MG63 (cell line): ENCODE data around the gene AURKAIP1. TPM values are rescaled to one million over a fixed set of nuclear protein-coding genes. Genes with fewer than 3 reads are reported as not detected.

Source experiments
- DNase-seq: peaks from one replicate; pipeline ENCODE4 v3.0.0-alpha.2; 2020
- H3K27me3 ChIP-seq: fragments of 250-450 bp; sonication (Bioruptor Pico); 2 replicates; pipeline ENCODE4 v1.5.1; 2020; ENCODE audit warnings: mild to moderate bottlenecking, moderate library complexity
- H3K36me3 ChIP-seq: fragments of 250-450 bp; sonication (Bioruptor Pico); 2 replicates; pipeline ENCODE4 v1.5.1; 2020; ENCODE audit warnings: mild to moderate bottlenecking, moderate library complexity
- H3K4me3 ChIP-seq: fragments of 250-450 bp; sonication (Bioruptor Pico); 2 replicates; pipeline ENCODE4 v1.5.1; 2020; ENCODE audit warnings: mild to moderate bottlenecking, moderate library complexity
- H3K9me3 ChIP-seq: fragments of 250-450 bp; sonication (Bioruptor Pico); 2 replicates; pipeline ENCODE4 v1.5.1; 2020; ENCODE audit warnings: mild to moderate bottlenecking, moderate library complexity
- total RNA-seq: library from RNA; depleted of rRNA; stranded (reverse); fragments of >200 nt; shearing (Covaris generic); gene quantifications from 2 replicates; pipeline ENCODE4 v1.2.3, GENCODE V29; 2014; ENCODE audit warnings: low replicate concordance

The AURKAIP1 gene
- total RNA-seq, 1 experiment from 2014 or later = 226 TPM

- Histone ChIP-seq H3K27me3 (no peaks in the 10 kb centered on the region), H3K4me3 (no peak overlapping the region), H3K36me3 (peaks cover 23% of the 10 kb centered on the region), H3K9me3 (no peaks in the 10 kb centered on the region)
- no peak for DNase-seq
These were observed 38.6 kb downstream of the AURKAIP1 start for GRCh38 chr1:1336446-1336845.

- DNase-seq = no peak
- no peak overlapping the region for H3K4me3 ChIP-seq
- H3K9me3 ChIP-seq = no peaks in the 10 kb centered on the region
- no peaks in the 10 kb centered on the region for H3K27me3 ChIP-seq
- H3K36me3 ChIP-seq = peaks cover 17% of the 10 kb centered on the region
These were observed 39.2 kb downstream of the AURKAIP1 start for GRCh38 chr1:1335792-1336248.

- DNase-seq = no peak
- Histone ChIP-seq H3K27me3 (no peaks in the 10 kb centered on the region), H3K36me3 (peaks cover 13% of the 10 kb centered on the region), H3K4me3 (no peak overlapping the region), H3K9me3 (no peaks in the 10 kb centered on the region)
These were observed 39.7 kb downstream of the AURKAIP1 start for GRCh38 chr1:1335283-1335682.

DNA sequence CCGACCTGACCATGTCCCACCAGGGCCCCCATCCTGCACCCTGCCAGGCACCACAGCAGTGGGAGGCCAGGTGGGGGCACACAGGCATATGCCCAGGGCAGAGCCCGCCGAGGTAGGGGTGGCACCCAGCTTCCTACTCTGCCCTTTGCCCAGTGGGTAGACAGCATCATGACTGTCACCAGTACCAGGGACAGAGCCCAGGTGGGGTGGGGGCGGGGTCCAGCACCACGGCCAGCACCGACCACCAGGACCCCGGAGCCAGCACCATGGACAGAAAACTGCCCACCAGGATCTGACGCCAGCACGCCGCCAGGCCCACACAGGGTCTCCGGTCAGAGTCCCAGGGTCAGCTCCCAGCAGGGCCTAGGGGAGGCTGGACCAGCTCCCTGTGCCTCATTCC is 40.2 kb downstream of the AURKAIP1 start:
- H3K9me3 ChIP-seq = no peaks in the 10 kb centered on the region
- no peak overlapping the region for H3K4me3 ChIP-seq
- H3K36me3 ChIP-seq = peaks cover 12% of the 10 kb centered on the region
- no peaks in the 10 kb centered on the region for H3K27me3 ChIP-seq
- DNase-seq = no peak

DNA sequence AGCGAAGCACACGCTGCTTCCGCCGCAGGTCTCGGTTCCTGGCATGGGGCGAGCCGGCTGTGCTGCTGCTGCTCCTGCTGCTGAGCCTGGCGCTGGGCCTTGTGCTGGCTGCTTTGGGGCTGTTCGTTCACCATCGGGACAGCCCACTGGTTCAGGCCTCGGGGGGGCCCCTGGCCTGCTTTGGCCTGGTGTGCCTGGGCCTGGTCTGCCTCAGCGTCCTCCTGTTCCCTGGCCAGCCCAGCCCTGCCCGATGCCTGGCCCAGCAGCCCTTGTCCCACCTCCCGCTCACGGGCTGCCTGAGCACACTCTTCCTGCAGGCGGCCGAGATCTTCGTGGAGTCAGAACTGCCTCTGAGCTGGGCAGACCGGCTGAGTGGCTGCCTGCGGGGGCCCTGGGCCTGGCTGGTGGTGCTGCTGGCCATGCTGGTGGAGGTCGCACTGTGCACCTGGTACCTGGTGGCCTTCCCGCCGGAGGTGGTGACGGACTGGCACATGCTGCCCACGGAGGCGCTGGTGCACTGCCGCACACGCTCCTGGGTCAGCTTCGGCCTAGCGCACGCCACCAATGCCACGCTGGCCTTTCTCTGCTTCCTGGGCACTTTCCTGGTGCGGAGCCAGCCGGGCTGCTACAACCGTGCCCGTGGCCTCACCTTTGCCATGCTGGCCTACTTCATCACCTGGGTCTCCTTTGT is 41.3 kb downstream of the AURKAIP1 start:
- Histone ChIP-seq H3K4me3 (no peak overlapping the region), H3K27me3 (no peaks in the 10 kb centered on the region), H3K36me3 (peaks cover 9% of the 10 kb centered on the region), H3K9me3 (no peaks in the 10 kb centered on the region)
- no peak for DNase-seq

DNA sequence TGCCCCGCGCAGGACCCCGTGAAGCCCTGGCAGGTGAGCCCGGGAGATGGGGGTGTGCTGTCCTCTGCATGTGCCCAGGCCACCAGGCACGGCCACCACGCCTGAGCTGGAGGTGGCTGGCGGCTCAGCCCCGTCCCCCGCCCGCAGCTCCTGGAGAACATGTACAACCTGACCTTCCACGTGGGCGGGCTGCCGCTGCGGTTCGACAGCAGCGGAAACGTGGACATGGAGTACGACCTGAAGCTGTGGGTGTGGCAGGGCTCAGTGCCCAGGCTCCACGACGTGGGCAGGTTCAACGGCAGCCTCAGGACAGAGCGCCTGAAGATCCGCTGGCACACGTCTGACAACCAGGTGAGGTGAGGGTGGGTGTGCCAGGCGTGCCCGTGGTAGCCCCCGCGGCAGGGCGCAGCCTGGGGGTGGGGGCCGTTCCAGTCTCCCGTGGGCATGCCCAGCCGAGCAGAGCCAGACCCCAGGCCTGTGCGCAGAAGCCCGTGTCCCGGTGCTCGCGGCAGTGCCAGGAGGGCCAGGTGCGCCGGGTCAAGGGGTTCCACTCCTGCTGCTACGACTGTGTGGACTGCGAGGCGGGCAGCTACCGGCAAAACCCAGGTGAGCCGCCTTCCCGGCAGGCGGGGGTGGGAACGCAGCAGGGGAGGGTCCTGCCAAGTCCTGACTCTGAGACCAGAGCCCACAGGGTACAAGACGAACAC is 42.1 kb downstream of the AURKAIP1 start:
- H3K4me3 ChIP-seq = no peak overlapping the region
- no peaks in the 10 kb centered on the region for H3K9me3 ChIP-seq
- no peak for DNase-seq

DNA sequence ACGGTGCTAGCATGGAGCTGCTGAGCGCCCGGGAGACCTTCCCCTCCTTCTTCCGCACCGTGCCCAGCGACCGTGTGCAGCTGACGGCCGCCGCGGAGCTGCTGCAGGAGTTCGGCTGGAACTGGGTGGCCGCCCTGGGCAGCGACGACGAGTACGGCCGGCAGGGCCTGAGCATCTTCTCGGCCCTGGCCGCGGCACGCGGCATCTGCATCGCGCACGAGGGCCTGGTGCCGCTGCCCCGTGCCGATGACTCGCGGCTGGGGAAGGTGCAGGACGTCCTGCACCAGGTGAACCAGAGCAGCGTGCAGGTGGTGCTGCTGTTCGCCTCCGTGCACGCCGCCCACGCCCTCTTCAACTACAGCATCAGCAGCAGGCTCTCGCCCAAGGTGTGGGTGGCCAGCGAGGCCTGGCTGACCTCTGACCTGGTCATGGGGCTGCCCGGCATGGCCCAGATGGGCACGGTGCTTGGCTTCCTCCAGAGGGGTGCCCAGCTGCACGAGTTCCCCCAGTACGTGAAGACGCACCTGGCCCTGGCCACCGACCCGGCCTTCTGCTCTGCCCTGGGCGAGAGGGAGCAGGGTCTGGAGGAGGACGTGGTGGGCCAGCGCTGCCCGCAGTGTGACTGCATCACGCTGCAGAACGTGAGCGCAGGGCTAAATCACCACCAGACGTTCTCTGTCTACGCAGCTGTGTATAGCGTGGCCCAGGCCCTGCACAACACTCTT is 42.8 kb downstream of the AURKAIP1 start:
- no peaks in the 10 kb centered on the region; the same call in none of the 2 replicates for H3K36me3 ChIP-seq
- no peak for DNase-seq
- no peaks in the 10 kb centered on the region for H3K27me3 ChIP-seq
- no peaks in the 10 kb centered on the region for H3K9me3 ChIP-seq
- no peak overlapping the region for H3K4me3 ChIP-seq

More for the DNA sequence above, 42.1 kb downstream of the AURKAIP1 start:
- Histone ChIP-seq H3K27me3 (no peaks in the 10 kb centered on the region), H3K36me3 (peaks cover 4% of the 10 kb centered on the region)

DNA sequence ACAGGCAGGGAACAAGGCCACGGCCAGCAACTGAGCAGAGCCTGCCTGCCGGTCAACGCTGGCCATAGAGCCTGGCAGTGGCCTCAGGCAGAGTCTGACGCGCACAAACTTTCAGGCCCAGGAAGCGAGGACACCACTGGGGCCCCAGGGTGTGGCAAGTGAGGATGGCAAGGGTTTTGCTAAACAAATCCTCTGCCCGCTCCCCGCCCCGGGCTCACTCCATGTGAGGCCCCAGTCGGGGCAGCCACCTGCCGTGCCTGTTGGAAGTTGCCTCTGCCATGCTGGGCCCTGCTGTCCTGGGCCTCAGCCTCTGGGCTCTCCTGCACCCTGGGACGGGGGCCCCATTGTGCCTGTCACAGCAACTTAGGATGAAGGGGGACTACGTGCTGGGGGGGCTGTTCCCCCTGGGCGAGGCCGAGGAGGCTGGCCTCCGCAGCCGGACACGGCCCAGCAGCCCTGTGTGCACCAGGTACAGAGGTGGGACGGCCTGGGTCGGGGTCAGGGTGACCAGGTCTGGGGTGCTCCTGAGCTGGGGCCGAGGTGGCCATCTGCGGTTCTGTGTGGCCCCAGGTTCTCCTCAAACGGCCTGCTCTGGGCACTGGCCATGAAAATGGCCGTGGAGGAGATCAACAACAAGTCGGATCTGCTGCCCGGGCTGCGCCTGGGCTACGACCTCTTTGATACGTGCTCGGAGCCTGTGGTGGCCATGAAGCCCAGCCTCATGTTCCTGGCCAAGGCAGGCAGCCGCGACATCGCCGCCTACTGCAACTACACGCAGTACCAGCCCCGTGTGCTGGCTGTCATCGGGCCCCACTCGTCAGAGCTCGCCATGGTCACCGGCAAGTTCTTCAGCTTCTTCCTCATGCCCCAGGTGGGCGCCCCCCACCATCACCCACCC is 43.7 kb downstream of the AURKAIP1 start, which contains the start of gene TAS1R3:
Gene TAS1R3 (plus strand): TSS at position 213 of the 898 bp plus-strand sequence. CDS start 66 bp downstream, at position 279.
- Histone ChIP-seq H3K4me3 (no peak within 1 kb of the TSS), H3K9me3 (no peaks in the 10 kb centered on the region), H3K27me3 (no peaks in the 10 kb centered on the region), H3K36me3 (no peaks in the 10 kb centered on the region; the same call in none of the 2 replicates)
- DNase-seq = no peak

DNA sequence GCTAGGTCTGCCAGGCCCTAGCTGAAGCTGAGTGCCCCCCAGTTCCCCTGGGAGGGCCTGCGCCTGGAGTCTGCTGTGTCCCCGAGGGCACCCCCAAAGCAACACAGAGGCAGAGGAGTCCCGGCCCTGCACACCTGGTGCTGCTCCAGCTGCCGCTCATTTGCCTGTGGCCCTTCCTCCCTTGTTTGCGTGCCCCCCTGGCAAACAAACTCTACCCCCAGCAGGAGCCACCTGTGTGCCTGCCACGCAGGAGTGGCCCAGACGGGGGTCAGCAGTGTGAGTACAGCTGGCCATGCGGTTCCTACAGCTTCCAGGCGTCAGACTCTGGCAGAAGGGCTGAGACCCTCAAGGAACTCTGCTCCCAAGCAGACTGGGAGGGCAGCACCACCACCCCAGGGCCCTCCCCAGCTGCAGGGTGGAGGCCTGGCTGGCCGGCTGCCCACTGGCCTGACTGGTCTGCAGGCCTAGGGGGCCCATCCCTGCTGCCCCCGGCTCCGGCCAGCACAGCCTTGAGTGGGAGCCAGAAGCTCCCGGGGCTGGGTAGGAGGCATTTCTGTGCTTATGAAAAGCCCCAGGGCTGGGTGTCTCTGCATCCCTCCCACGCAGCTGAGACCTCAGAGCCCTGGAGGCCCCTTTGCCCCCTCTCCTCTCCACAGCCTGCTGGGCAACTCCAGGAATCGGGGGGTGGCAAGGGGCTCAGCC is 44.5 kb downstream of the AURKAIP1 start:
- H3K27me3 ChIP-seq = no peaks in the 10 kb centered on the region
- no peak for DNase-seq
- H3K4me3 ChIP-seq = no peak overlapping the region
- H3K36me3 ChIP-seq = no peaks in the 10 kb centered on the region; the same call in none of the 2 replicates
- no peaks in the 10 kb centered on the region for H3K9me3 ChIP-seq

- Histone ChIP-seq H3K36me3 (no peaks in the 10 kb centered on the region; the same call in none of the 2 replicates), H3K4me3 (no peak overlapping the region), H3K27me3 (no peaks in the 10 kb centered on the region), H3K9me3 (no peaks in the 10 kb centered on the region)
- DNase-seq = no peak
These were observed 45.5 kb downstream of the AURKAIP1 start for GRCh38 chr1:1329304-1330210.

GRCh38 chr1:1328254-1328653 is 46.8 kb downstream of the AURKAIP1 start:
- no peak for DNase-seq
- Histone ChIP-seq H3K27me3 (no peaks in the 10 kb centered on the region), H3K9me3 (no peaks in the 10 kb centered on the region), H3K4me3 (no peak overlapping the region), H3K36me3 (peaks cover 2% of the 10 kb centered on the region)

- no peaks in the 10 kb centered on the region for H3K9me3 ChIP-seq
- DNase-seq = no peak
- H3K4me3 ChIP-seq = no peak overlapping the region
- no peaks in the 10 kb centered on the region for H3K27me3 ChIP-seq
- peaks cover 2% of the 10 kb centered on the region for H3K36me3 ChIP-seq
These were observed 47.7 kb downstream of the AURKAIP1 start for GRCh38 chr1:1327291-1327690.

GRCh38 chr1:1326075-1326605 is 48.9 kb downstream of the AURKAIP1 start:
- Histone ChIP-seq H3K9me3 (no peaks in the 10 kb centered on the region), H3K36me3 (peaks cover 2% of the 10 kb centered on the region), H3K4me3 (peak overlapping the region; percentile 99; the same call in 1 of the 2 replicates), H3K27me3 (no peaks in the 10 kb centered on the region)
- no peak for DNase-seq

GRCh38 chr1:1325288-1326074 is 49.5 kb downstream of the AURKAIP1 start:
- Histone ChIP-seq H3K9me3 (no peaks in the 10 kb centered on the region), H3K27me3 (no peaks in the 10 kb centered on the region), H3K4me3 (peak overlapping the region; percentile 99), H3K36me3 (peaks cover 3% of the 10 kb centered on the region)
- no peak for DNase-seq
